AML-193 (cell line): Measurements from ENCODE around the gene SUGP2.

Experiments
- DNase-seq, 2 experiments: peaks; one replicate each; lab custom pipeline; 2025; lab: John Stamatoyannopoulos, UW

The SUGP2 gene

GRCh38 chr19:19033426-19034203 lies at the start of gene SUGP2, which contains the start of gene ARMC6:
TSS of gene SUGP2 (minus strand) at chr19:19033517. CDS start at chr19:19031071, 2,446 bp downstream.
TSS of gene ARMC6 (plus strand) at chr19:19033603. CDS start at chr19:19034210, 607 bp downstream.
- DNase-seq = peak; percentile 78 to 84

- no peak for DNase-seq
Measured at GRCh38 chr19:19081642-19082151, 48.4 kb upstream of the SUGP2 start.

GRCh38 chr19:19079571-19079970 lies 46.3 kb upstream of the SUGP2 start:
- DNase-seq = no peak

GRCh38 chr19:19078801-19079200 lies 45.5 kb upstream of the SUGP2 start:
- no peak for DNase-seq

- no peak for DNase-seq
Measured at GRCh38 chr19:19077103-19077502, 43.8 kb upstream of the SUGP2 start.

GRCh38 chr19:19076476-19076875 lies 43.2 kb upstream of the SUGP2 start:
- no peak for DNase-seq

- no peak for DNase-seq
Measured at GRCh38 chr19:19075126-19075525, 41.8 kb upstream of the SUGP2 start.

- DNase-seq = no peak
Measured at GRCh38 chr19:19074196-19074882, 41.0 kb upstream of the SUGP2 start.

- DNase-seq = no peak
Measured at GRCh38 chr19:19071897-19072296, 38.6 kb upstream of the SUGP2 start.

- DNase-seq = no peak
Measured at GRCh38 chr19:19068659-19069654, 35.6 kb upstream of the SUGP2 start.

GRCh38 chr19:19067276-19068072 lies 34.2 kb upstream of the SUGP2 start:
- no peak for DNase-seq

- DNase-seq = peak in 1 of 2 experiments; percentile 10
Measured at GRCh38 chr19:19064811-19065745, 31.8 kb upstream of the SUGP2 start.

- no peak for DNase-seq
Measured at GRCh38 chr19:19064098-19064722, 30.9 kb upstream of the SUGP2 start.

- DNase-seq = peak; percentile 96 to 98
Measured at GRCh38 chr19:19063183-19064097, 30.1 kb upstream of the SUGP2 start, which contains the start of gene SLC25A42. TSS of gene SLC25A42 (plus strand) at chr19:19063994. CDS start at chr19:19096125, 32,131 bp downstream.

- DNase-seq = no peak
Measured at GRCh38 chr19:19062454-19063182, 29.3 kb upstream of the SUGP2 start.

GRCh38 chr19:19061506-19061905 lies 28.2 kb upstream of the SUGP2 start:
- DNase-seq = no peak

- DNase-seq = no peak
Measured at GRCh38 chr19:19059837-19060611, 26.7 kb upstream of the SUGP2 start.
